Pons (tissue), 1 donor: Measurements from ENCODE around the gene CHCHD4.
A peak's percentile ranks its signal among the peaks of the same experiment; 100 is the strongest.
"Not testable (repeated sequence)": the region's sequence is repeated elsewhere in the genome, so short reads cannot be mapped to it uniquely, and the experiment has no call there.

Source experiments
- DNase-seq: peaks from one replicate; pipeline ENCODE4 v3.0.0-alpha.2; 2016; ENCODE audit warnings: low spot score

The CHCHD4 gene

DNA sequence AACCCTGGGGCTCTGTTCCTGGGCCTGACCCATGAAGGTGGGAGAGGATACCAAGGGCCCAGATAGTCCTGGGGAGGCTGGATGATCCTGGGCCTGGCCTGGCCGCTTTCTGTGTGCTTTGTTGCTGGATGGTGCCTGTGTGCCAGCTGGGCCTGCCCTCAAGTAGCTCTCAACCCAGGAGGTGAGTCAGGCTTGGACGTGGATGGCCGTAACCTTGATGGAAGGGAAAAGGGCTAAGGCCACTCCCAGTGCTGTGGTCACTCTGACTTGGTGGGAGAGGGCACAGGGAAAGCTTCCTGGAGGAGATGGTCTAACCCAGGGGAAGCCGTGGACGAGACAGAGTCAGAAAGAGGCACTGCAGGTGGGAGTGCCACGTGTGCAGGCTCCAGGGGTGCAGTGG lies 9.6 kb upstream of the CHCHD4 start:
- no peak for DNase-seq

DNA sequence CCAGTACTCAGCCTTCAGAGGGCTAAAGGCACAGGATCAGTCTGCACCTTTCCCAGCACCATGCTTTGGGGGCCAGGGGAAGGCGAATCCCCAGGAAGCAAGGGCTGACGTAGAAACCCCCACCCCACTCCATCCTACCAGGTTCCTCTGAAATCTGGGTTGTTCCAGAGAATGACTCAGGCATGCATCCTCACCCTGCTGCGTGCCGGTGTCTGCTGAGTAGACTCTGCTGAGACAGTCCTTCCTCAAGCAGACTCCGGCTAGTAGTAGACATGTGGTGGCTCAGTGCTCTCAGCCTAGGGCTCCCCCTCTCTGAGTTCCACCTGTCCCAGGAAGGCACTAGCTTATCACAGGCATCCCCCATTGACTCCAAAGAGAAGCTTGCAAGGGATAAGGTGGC lies 9.2 kb upstream of the CHCHD4 start:
- no peak for DNase-seq

DNA sequence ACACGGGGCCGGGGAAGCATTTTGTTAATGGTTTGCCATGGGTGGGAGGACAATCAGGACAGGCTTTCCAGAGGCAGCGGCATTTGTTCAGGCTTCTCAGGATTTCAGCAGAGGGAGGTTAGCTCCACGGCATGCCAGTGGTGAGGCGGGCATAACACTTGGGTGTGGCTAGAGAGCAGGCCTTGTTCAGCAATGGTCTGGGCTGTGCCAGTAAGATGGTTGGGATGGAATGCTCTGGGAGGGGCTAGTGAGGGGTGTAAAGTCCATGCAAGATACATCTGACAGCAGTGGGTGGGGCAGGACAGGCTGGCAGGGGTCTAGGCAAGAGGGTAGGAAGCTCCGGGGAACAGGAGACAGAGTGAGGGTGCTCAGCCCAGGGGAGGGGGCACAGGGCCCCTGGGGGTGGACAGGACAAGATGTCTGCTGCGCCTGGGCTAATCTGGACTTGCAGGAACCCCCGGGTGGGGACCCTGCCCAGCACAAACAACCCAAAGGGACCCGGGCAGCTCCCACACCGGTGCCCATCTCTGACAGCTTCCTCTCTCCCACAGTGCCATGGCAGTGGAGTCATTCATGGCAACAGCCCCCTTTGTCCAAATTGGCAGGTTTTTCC lies 8.6 kb upstream of the CHCHD4 start:
- no peak for DNase-seq

- no peak for DNase-seq
These were observed 8.0 kb upstream of the CHCHD4 start for GRCh38 chr3:14132689-14133088.

DNA sequence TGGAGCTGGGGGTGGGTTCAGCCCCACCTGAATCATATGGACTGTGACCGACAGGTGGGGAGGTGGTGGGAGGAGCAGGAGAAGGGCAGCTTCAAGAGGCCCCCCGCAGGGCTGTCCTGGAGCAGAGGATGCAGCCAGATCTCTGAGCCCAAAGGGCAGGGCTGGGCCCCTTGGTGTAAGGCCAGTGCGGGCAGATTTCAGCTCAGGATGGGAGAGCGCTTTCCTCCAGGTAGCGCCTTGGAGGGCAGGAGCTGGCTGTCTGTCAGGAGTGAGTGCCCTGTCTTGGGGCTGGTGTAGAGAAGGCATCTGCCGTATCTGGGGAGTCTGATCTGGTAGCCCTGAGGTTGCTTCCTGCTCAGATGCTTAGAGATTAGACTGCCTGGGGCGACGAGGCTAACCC lies 7.5 kb upstream of the CHCHD4 start:
- no peak for DNase-seq

- no peak for DNase-seq
These were observed 6.5 kb upstream of the CHCHD4 start for GRCh38 chr3:14131134-14131533.

DNA sequence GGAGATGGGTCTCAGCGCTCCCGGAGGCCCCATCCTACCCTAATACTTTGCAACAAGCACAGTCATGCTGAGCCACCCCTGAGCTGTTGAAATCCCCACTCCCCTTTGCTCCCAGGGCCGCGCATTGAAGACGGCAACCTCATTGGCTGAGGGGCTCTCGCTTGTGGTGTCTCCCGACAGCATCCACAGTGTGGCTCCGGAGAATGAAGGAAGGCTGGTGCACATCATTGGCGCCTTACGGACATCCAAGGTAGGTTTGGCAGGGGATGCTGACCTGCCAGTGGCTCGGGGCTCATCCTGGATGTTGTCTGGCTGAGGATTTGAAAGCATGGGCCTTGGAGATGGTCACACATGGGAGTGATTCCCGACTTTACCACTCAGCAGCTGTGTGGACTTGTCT lies 6.0 kb upstream of the CHCHD4 start:
- DNase-seq = no peak

DNA sequence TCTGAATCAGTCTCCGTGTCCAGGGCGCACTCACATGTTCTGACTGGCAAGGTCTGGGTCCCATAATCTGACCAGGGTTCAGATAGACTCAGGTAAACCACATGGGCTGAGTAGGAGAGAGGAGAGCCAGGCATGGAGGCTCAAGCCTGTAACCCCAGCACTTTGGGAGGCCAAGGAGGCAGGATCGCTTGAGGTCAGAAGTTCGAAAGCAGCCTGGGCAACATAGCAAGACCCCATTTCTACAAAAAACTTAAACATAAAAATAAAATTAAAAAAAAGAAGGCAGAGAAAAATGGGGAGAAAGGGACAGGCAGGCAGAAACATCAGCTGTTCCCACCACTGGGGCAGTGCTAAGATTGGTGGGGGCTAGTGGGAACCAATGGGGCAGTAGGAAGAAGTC lies 5.6 kb upstream of the CHCHD4 start:
- no peak for DNase-seq

GRCh38 chr3:14129296-14129695 lies 4.6 kb upstream of the CHCHD4 start:
- no peak for DNase-seq

DNA sequence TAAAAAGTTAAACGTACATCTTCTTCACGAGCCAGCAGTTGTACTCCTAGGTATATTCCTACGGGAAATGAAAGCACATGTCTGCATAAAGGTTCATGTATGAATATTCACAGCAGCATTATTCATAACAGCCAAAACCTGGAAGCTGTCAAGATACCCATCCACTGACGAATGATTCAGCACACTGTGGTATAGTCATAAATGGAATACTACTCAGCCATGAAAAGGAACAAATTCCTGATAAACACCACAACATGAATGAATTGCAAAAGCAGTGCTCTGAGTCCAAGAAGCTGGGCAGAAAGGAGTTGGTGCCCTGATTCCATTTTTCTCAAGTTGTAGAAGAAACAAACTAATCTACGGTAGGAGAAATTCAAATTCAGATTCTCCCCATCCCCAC lies 4.1 kb upstream of the CHCHD4 start:
- no peak for DNase-seq

GRCh38 chr3:14127516-14128161 lies 3.0 kb upstream of the CHCHD4 start:
- DNase-seq = no peak

DNA sequence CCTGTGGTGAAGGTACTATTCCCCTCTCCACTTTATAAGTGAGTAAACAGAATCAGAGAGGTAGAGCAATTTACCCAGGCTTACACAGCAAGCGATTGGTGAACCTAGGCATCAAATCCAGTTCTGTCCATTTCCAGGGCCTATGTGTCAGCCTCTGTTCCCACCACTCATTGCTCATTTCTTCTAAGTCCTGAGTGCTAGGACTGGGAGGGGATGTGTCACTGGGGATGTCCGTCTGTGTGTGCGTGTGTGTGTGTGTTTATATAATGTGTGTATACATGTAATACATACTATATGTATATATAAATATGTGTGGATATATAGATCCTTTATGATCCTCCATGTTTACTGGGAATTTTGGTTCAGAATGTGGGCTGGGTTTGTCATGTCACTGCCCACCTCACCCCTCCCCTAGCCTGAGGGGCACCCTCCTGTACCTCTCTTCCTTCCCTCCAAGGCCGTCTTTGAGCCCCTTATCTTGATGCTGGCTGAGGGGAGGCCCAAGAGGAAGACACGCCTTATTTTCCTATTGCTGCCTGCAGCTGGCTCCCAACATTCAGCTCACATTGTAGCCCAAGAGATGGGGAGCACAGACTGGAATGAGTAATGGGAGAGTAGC lies 2.3 kb upstream of the CHCHD4 start:
- DNase-seq = no peak

GRCh38 chr3:14126017-14126886 lies 1.6 kb upstream of the CHCHD4 start:
- DNase-seq = no peak

DNA sequence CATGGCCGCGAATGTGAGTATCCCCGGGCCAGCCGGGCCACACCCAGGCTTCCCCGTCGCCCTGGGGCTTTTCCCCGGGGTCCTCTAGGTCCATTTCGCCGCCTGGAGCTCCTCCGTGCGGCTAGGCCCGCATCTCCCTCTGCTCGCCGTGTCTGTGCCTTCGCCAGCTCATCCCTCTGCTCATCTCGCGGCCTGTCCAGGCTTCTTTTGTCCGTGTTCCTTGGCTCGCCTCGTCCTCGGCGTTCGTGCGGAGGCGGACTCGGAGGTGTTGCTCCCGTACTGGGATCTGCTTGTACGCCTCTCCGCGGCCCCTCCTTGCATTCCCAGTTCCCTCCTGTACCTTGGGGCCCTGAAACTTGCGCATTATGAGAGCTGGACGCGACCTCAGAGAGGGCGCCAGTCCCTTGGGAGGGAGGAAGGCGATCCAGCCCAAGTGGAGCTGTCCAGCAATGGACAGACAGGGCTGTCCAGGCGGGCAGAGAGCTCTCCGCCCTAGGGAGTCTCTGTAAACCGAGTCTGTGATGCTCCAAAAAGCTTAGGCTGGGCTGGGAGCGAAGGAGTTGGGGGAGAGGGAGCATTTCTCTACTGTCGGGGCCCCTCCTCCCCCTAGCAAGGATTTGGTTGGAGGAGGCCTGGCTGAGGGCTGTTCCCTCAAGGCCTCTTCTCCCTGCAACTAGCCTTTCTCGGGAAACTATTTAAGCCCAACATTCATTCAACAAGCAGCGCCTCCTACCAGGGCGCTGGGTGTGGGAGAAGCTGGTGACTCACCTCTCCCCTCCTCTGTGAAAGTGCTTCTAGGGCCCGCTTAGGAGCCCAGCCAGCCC lies 735 bp upstream of the CHCHD4 start:
- DNase-seq = peak; percentile 37

DNA sequence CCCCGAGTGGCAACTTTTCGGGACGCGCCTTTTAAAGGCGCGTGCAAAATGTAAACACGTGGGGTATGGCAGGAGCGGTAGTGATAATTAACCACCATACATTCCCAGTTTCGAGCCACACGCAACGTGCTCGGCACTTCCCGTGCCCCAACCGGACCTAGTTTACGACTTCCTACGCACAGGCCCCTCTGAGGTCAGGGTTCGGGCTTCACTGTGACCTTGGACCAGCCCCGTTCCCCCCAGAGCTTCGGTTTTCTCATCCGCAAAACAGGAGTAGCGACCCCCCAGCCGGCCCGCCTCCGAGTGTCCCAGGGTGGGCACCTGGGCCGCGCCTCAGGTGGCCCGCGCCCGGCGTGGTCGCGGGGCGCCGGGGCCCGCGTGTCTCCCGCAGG lies 451 bp downstream of the CHCHD4 start:
- DNase-seq = peak; percentile 69

- DNase-seq = no peak
These were observed 1.1 kb downstream of the CHCHD4 start for GRCh38 chr3:14123308-14124222.

- DNase-seq = no peak
These were observed 2.4 kb downstream of the CHCHD4 start for GRCh38 chr3:14122301-14122700.

GRCh38 chr3:14121859-14122258 lies 2.8 kb downstream of the CHCHD4 start:
- DNase-seq = no peak

GRCh38 chr3:14120921-14121448 lies 3.7 kb downstream of the CHCHD4 start:
- not testable (repeated sequence) for DNase-seq

DNA sequence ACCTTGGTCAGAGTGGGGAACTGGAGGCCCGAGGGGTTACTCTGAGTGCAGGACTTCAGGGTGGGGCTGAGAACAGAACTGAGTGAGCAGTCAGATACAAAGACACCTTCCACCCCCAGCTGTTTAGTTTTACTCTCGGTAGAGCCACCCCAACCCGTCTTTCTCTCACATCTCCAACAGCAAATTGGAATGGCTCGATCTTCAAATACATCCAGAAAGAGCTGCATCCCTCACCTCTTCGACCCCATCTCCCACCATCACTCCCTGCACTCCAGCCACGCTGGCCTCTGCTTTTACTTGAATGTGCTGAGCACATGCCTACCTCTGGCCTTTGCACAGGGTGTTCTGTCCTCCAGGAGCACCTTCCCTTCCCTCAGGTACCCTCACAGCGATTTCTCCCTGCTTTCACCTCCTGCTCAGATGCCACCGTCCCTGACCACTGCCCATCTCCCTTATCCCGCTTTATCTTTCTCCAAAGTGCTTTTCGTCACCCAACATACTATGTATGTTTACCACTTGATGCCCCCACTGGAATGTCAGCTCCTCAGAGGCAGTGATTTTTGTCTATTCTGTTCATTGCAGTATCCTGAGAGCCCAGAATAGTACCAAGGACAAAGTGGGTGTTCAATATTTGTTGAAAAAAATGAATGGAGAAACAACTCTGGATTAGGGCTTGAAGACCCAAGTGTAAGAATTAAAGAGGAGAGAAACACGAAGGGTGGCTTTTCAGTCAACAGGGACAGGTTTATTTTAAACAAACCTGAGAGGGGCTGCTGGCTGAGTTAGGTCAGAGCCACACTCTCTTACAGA lies 4.4 kb downstream of the CHCHD4 start:
- no peak for DNase-seq
